ENCODE measurements around the gene FADS2. TPM values are rescaled to one million over a fixed set of nuclear protein-coding genes. Genes with fewer than 3 reads are reported as not detected.

Gene FADS2
- polyA plus RNA-seq, 1 donor (not counting 4 experiments of a cell fraction or from before 2014, with no cell fraction given) = 196 TPM

DNA sequence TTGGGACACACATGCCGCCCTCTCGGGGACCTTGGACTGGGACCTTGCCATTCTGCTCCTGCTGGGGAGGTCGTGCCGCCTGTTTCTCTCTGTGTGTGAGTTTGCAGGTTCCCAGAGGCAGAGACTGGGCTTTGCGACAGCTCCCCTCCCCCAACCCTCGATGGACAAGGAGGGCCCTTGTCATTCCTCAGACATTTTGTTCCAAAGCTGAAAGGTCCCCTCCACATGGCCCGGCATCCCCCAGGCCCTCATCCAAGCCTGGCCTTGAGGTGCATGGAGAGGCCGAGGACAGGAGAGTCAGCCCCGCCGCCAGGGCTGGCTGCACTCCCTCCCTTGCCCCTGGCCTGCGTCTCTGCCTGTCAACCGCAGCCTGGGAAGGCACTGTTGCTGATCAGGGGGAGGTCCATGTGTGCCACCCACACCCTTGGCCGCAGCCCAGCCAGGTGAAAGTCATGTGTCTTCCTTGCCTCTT lies 25.6 kb downstream of the FADS2 start:
- H4K20me1 ChIP-seq (ENCODE audit: control insufficient read depth, extremely low read depth, insufficient read depth, low read length) = no peaks in the 10 kb centered on the region
- no peak for FAIRE-seq
- H3K79me2 ChIP-seq (ENCODE audit: control insufficient read depth, insufficient read depth, low read length) = no peaks in the 10 kb centered on the region
- H3K27me3 ChIP-seq (ENCODE audit: control insufficient read depth, extremely low read depth, insufficient read depth, low read length) = no peaks in the 10 kb centered on the region
- TF ChIP-seq EZH2 (IDR thresholded peaks at IDR 0.05; ENCODE audit: low read length) = no peak
- TF ChIP-seq, protein P1, sequence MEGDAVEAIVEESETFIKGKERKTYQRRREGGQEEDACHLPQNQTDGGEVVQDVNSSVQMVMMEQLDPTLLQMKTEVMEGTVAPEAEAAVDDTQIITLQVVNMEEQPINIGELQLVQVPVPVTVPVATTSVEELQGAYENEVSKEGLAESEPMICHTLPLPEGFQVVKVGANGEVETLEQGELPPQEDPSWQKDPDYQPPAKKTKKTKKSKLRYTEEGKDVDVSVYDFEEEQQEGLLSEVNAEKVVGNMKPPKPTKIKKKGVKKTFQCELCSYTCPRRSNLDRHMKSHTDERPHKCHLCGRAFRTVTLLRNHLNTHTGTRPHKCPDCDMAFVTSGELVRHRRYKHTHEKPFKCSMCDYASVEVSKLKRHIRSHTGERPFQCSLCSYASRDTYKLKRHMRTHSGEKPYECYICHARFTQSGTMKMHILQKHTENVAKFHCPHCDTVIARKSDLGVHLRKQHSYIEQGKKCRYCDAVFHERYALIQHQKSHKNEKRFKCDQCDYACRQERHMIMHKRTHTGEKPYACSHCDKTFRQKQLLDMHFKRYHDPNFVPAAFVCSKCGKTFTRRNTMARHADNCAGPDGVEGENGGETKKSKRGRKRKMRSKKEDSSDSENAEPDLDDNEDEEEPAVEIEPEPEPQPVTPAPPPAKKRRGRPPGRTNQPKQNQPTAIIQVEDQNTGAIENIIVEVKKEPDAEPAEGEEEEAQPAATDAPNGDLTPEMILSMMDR (optimal IDR thresholded peaks at IDR 0.05 in 1 of 3, IDR thresholded peaks at IDR 0.05 in 1 of 3, conservative IDR thresholded peaks at IDR 0.05 in 1 of 3; ENCODE audit: extremely low read depth in 1 of 3, insufficient read depth in 2 of 3, low read length in 3 of 3) = no peak
- no peak overlapping the region for H2AFZ ChIP-seq (ENCODE audit: control insufficient read depth, low read length)
- no peak overlapping the region for H3K4me2 ChIP-seq (ENCODE audit: control insufficient read depth, extremely low read depth, insufficient read depth, low read depth, low read length)
- no peak overlapping the region for H3K9ac ChIP-seq (ENCODE audit: control insufficient read depth, extremely low read depth, insufficient read depth, low read length)
- peaks cover 29 to 45% of the 10 kb centered on the region in 2 experiments for H3K36me3 ChIP-seq (ENCODE audit: control insufficient read depth in 2 of 2, extremely low read depth in 1 of 2, insufficient read depth in 2 of 2, low read length in 2 of 2)
- no peaks in the 10 kb centered on the region for H3K9me3 ChIP-seq (ENCODE audit: control insufficient read depth, low read depth, low read length)
- H3K9me1 ChIP-seq (ENCODE audit: control insufficient read depth, extremely low read depth, insufficient read depth, low read length) = no peaks in the 10 kb centered on the region
- no peaks in the 10 kb centered on the region for H3K4me1 ChIP-seq (ENCODE audit: control insufficient read depth, extremely low read depth, insufficient read depth, low read length)
- no peak overlapping the region for H3K27ac ChIP-seq (ENCODE audit: control insufficient read depth, insufficient read depth, low read length)
- no peak for DNase-seq (ENCODE audit: low read depth, low spot score)
- no peak overlapping the region for H3K4me3 ChIP-seq (ENCODE audit: control insufficient read depth in 2 of 3, extremely low read depth in 1 of 3, insufficient read depth in 2 of 3, low read depth in 1 of 3, low read length in 3 of 3)
- dilution Hi-C loops (cut with MboI; ENCODE audit: extremely low pct_ligation_motif_present, low sequenced_read_pairs) = no loop called here

GRCh38 chr11:61854206-61854895 lies 26.3 kb downstream of the FADS2 start:
- FAIRE-seq (no peak), DNase-seq (ENCODE audit: low read depth, low spot score) (no peak)
- no peak overlapping the region for H2AFZ ChIP-seq (ENCODE audit: control insufficient read depth, low read length)
- no peak overlapping the region for H3K9ac ChIP-seq (ENCODE audit: control insufficient read depth, extremely low read depth, insufficient read depth, low read length)
- dilution Hi-C loops (cut with MboI; ENCODE audit: extremely low pct_ligation_motif_present, low sequenced_read_pairs) = no loop called here
- H4K20me1 ChIP-seq (ENCODE audit: control insufficient read depth, extremely low read depth, insufficient read depth, low read length) = no peaks in the 10 kb centered on the region
- no peaks in the 10 kb centered on the region for H3K4me1 ChIP-seq (ENCODE audit: control insufficient read depth, extremely low read depth, insufficient read depth, low read length)
- H3K9me1 ChIP-seq (ENCODE audit: control insufficient read depth, extremely low read depth, insufficient read depth, low read length) = no peaks in the 10 kb centered on the region
- H3K4me3 ChIP-seq (ENCODE audit: control insufficient read depth in 2 of 3, extremely low read depth in 1 of 3, insufficient read depth in 2 of 3, low read depth in 1 of 3, low read length in 3 of 3) = no peak overlapping the region
- no peak overlapping the region for H3K4me2 ChIP-seq (ENCODE audit: control insufficient read depth, extremely low read depth, insufficient read depth, low read depth, low read length)
- no peaks in the 10 kb centered on the region for H3K9me3 ChIP-seq (ENCODE audit: control insufficient read depth, low read depth, low read length)
- TF ChIP-seq EZH2 (IDR thresholded peaks at IDR 0.05; ENCODE audit: low read length) = no peak
- TF ChIP-seq, protein P1 (optimal IDR thresholded peaks at IDR 0.05 in 1 of 3, IDR thresholded peaks at IDR 0.05 in 1 of 3, conservative IDR thresholded peaks at IDR 0.05 in 1 of 3; ENCODE audit: extremely low read depth in 1 of 3, insufficient read depth in 2 of 3, low read length in 3 of 3) = no peak
- peaks cover 29 to 45% of the 10 kb centered on the region in 2 experiments for H3K36me3 ChIP-seq (ENCODE audit: control insufficient read depth in 2 of 2, extremely low read depth in 1 of 2, insufficient read depth in 2 of 2, low read length in 2 of 2)
- H3K27ac ChIP-seq (ENCODE audit: control insufficient read depth, insufficient read depth, low read length) = no peak overlapping the region
- H3K27me3 ChIP-seq (ENCODE audit: control insufficient read depth, extremely low read depth, insufficient read depth, low read length) = no peaks in the 10 kb centered on the region
- H3K79me2 ChIP-seq (ENCODE audit: control insufficient read depth, insufficient read depth, low read length) = no peaks in the 10 kb centered on the region
